ENCODE results near the gene PDLIM4.

Gene PDLIM4

GRCh38 chr5:132283423-132284043 lies 26.0 kb downstream of the PDLIM4 start:
- DNase-seq (ENCODE audit: low read depth) = no peak

GRCh38 chr5:132289097-132289496 lies 31.6 kb downstream of the PDLIM4 start:
- no peak for DNase-seq (ENCODE audit: low read depth)

GRCh38 chr5:132291026-132291425 lies 33.5 kb downstream of the PDLIM4 start:
- DNase-seq (ENCODE audit: low read depth) = no peak

GRCh38 chr5:132293066-132293991 lies 35.8 kb downstream of the PDLIM4 start:
- peak; percentile 49 for DNase-seq (ENCODE audit: low read depth)

- DNase-seq (ENCODE audit: low read depth) = peak; percentile 58
Measured at GRCh38 chr5:132293992-132294727, 36.7 kb downstream of the PDLIM4 start, which contains the start of gene SLC22A4. Gene SLC22A4 (plus strand): TSS chr5:132294394. CDS start chr5:132294617, 223 bp downstream.

GRCh38 chr5:132294728-132295504 lies 37.4 kb downstream of the PDLIM4 start:
- peak; percentile 30 for DNase-seq (ENCODE audit: low read depth)

GRCh38 chr5:132295505-132296411 lies 38.3 kb downstream of the PDLIM4 start:
- no peak for DNase-seq (ENCODE audit: low read depth)

- no peak for DNase-seq (ENCODE audit: low read depth)
Measured at GRCh38 chr5:132296412-132297016, 39.0 kb downstream of the PDLIM4 start.

- no peak for DNase-seq (ENCODE audit: low read depth)
Measured at GRCh38 chr5:132297211-132297940, 39.9 kb downstream of the PDLIM4 start.

GRCh38 chr5:132298298-132299212 lies 41.1 kb downstream of the PDLIM4 start:
- DNase-seq (ENCODE audit: low read depth) = no peak

GRCh38 chr5:132299917-132300316 lies 42.4 kb downstream of the PDLIM4 start:
- DNase-seq (ENCODE audit: low read depth) = no peak

- DNase-seq (ENCODE audit: low read depth) = no peak
Measured at GRCh38 chr5:132300577-132301343, 43.3 kb downstream of the PDLIM4 start.

GRCh38 chr5:132301344-132302271 lies 44.1 kb downstream of the PDLIM4 start:
- DNase-seq (ENCODE audit: low read depth) = no peak

GRCh38 chr5:132302413-132302812 lies 44.9 kb downstream of the PDLIM4 start:
- no peak for DNase-seq (ENCODE audit: low read depth)

GRCh38 chr5:132303589-132303988 lies 46.1 kb downstream of the PDLIM4 start:
- no peak for DNase-seq (ENCODE audit: low read depth)

GRCh38 chr5:132305420-132305819 lies 47.9 kb downstream of the PDLIM4 start:
- no peak for DNase-seq (ENCODE audit: low read depth)

- no peak for DNase-seq (ENCODE audit: low read depth)
Measured at GRCh38 chr5:132308701-132309100, 51.2 kb downstream of the PDLIM4 start.
